Subcutaneous abdominal adipose tissue (tissue), 5 donors: ENCODE measurements around the gene LAMA2.

Experiments used
- H3K27ac ChIP-seq: one replicate; pipeline ENCODE4 v1.7.0; 2013; ENCODE audit warnings: low read depth, mild to moderate bottlenecking, inconsistent platforms, low read length, moderate library complexity
- H3K27me3 ChIP-seq, 5 donors: one replicate each; pipeline ENCODE4 v1.7.0; 2013; ENCODE audit warnings: low read length in 5 of 5, inconsistent platforms in 1 of 5; ENCODE audit not compliant: control insufficient read depth in 5 of 5, insufficient read depth in 4 of 5
- H3K36me3 ChIP-seq, 5 donors: one replicate each; pipeline ENCODE4 v1.7.0; 2013; ENCODE audit warnings: low read length in 5 of 5; ENCODE audit not compliant: control insufficient read depth in 5 of 5, insufficient read depth in 5 of 5
- H3K4me1 ChIP-seq, 5 donors: one replicate each; pipeline ENCODE4 v1.7.0; 2013; ENCODE audit warnings: low read length in 5 of 5, mild to moderate bottlenecking in 3 of 5, moderate library complexity in 1 of 5; ENCODE audit not compliant: control insufficient read depth in 5 of 5, insufficient read depth in 5 of 5
- H3K4me3 ChIP-seq, 5 donors: one replicate each; pipeline ENCODE4 v1.7.0; 2013; ENCODE audit warnings: low read length in 5 of 5, low read depth in 1 of 5
- H3K9ac ChIP-seq, 5 donors: one replicate each; pipeline ENCODE4 v1.7.0; 2013; ENCODE audit warnings: low read length in 5 of 5, mild to moderate bottlenecking in 4 of 5, moderate library complexity in 3 of 5
- H3K9me3 ChIP-seq, 5 donors: one replicate each; pipeline ENCODE4 v1.7.0; 2013; ENCODE audit warnings: low read length in 5 of 5; ENCODE audit not compliant: control insufficient read depth in 5 of 5
- donor health status: healthy.
- donor health status: healthy.
- donor health status: healthy.
- donor health status: healthy.
- donor health status: healthy.

The LAMA2 gene

GRCh38 chr6:129270450-129270849, 387.5 kb downstream of the LAMA2 start:
- Histone ChIP-seq H3K4me3 (no peak overlapping the region), H3K27ac (no peak overlapping the region), H3K36me3 (peaks cover 0 to 3% (median 0%) of the 10 kb centered on the region in 5 donors), H3K4me1 (no peaks in the 10 kb centered on the region), H3K27me3 (no peaks in the 10 kb centered on the region), H3K9me3 (no peaks in the 10 kb centered on the region), H3K9ac (no peak overlapping the region)

DNA sequence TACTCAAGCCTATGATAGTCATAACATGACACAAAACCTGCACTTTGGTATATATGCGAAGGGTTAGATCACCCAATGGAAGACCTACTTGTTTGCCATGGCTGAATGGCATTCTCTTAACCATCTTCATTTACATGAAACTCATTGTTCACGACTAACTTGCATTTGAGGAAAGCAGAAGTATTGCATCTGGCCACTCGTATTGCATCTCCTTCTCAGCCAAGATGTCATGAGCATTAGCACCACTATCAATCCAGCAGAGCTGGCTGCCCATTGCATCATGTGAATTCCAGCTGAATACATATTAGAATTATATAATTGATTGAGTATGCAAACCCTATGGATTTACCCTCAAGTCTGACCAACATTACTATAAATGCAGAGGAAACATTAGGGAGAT, 390.2 kb downstream of the LAMA2 start:
- H3K9me3 ChIP-seq: no peaks in the 10 kb centered on the region
- H3K4me1 ChIP-seq: no peaks in the 10 kb centered on the region
- no peak overlapping the region for H3K4me3 ChIP-seq
- H3K36me3 ChIP-seq: peaks cover 0 to 3% (median 0%) of the 10 kb centered on the region in 5 donors
- H3K9ac ChIP-seq: no peak overlapping the region
- no peak overlapping the region for H3K27ac ChIP-seq
- H3K27me3 ChIP-seq: no peaks in the 10 kb centered on the region

DNA sequence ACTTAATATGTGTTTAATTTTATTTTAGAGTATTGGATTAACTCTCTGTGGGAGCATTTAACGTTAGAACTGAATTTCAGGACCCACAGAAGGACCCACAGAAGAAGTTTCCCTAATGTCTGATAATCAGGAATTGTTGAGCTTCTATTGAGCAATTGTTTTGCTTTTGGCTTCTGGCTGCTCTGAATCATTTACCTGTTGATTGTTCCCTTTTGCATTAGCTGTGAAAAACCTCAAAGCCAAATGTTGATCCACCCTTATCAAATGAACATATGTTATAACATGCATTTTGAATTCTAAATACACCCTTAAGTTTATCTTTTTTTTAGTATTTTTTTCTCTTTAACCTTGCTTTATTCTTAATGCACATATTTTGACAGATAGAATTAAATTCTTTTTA, 393.5 kb downstream of the LAMA2 start:
- Histone ChIP-seq H3K27me3 (no peaks in the 10 kb centered on the region), H3K9ac (no peak overlapping the region), H3K9me3 (no peaks in the 10 kb centered on the region), H3K27ac (no peak overlapping the region), H3K36me3 (no peaks in the 10 kb centered on the region), H3K4me3 (no peak overlapping the region), H3K4me1 (peaks cover 0 to 3% (median 0%) of the 10 kb centered on the region in 5 donors)

DNA sequence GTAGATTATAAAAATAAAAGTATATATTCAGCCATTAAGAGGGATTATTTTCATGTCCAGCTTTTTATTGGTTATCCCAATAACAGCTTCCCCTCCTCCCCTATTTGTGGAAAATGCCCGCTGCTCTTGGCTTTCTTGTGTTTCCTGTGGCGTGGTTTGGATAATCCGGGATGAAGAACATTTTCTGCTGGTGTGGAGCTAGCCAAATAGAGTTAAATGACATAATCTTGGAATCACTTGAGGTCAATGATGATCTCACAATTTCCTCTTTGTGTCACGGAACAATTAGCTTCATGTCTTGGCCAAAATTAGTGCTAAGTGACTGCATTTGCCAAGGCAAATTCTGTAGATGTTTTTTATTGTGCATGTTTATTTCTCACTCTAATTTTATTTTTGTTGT, 394.0 kb downstream of the LAMA2 start:
- no peak overlapping the region for H3K4me3 ChIP-seq
- no peaks in the 10 kb centered on the region for H3K36me3 ChIP-seq
- H3K27me3 ChIP-seq: no peaks in the 10 kb centered on the region
- no peaks in the 10 kb centered on the region for H3K9me3 ChIP-seq
- no peak overlapping the region for H3K27ac ChIP-seq
- H3K4me1 ChIP-seq: peaks cover 0 to 3% (median 0%) of the 10 kb centered on the region in 5 donors
- no peak overlapping the region for H3K9ac ChIP-seq

GRCh38 chr6:129279343-129280292, 396.7 kb downstream of the LAMA2 start:
- Histone ChIP-seq H3K9me3 (no peaks in the 10 kb centered on the region), H3K4me1 (peaks cover 0 to 3% (median 0%) of the 10 kb centered on the region in 5 donors)

GRCh38 chr6:129280293-129280644, 397.3 kb downstream of the LAMA2 start:
- Histone ChIP-seq H3K27me3 (no peaks in the 10 kb centered on the region), H3K4me3 (no peak overlapping the region), H3K9me3 (no peaks in the 10 kb centered on the region), H3K4me1 (peaks cover 0 to 3% (median 0%) of the 10 kb centered on the region in 5 donors), H3K9ac (no peak overlapping the region), H3K36me3 (no peaks in the 10 kb centered on the region), H3K27ac (no peak overlapping the region)

More at GRCh38 chr6:129279343-129280292, 396.7 kb downstream of the LAMA2 start:
- H3K27me3 ChIP-seq: no peaks in the 10 kb centered on the region
- H3K36me3 ChIP-seq: no peaks in the 10 kb centered on the region
- no peak overlapping the region for H3K4me3 ChIP-seq
- no peak overlapping the region for H3K9ac ChIP-seq
- H3K27ac ChIP-seq: no peak overlapping the region

- Histone ChIP-seq H3K4me3 (no peak overlapping the region), H3K27ac (no peak overlapping the region), H3K9me3 (no peaks in the 10 kb centered on the region), H3K9ac (no peak overlapping the region), H3K36me3 (no peaks in the 10 kb centered on the region), H3K27me3 (no peaks in the 10 kb centered on the region), H3K4me1 (peaks cover 0 to 3% (median 0%) of the 10 kb centered on the region in 5 donors)
Observed at GRCh38 chr6:129280749-129281148, 397.8 kb downstream of the LAMA2 start.

- Histone ChIP-seq H3K36me3 (no peaks in the 10 kb centered on the region), H3K27ac (no peak overlapping the region), H3K4me1 (peaks cover 0 to 3% (median 0%) of the 10 kb centered on the region in 5 donors), H3K9me3 (no peaks in the 10 kb centered on the region), H3K27me3 (no peaks in the 10 kb centered on the region), H3K9ac (no peak overlapping the region), H3K4me3 (no peak overlapping the region)
Observed at GRCh38 chr6:129281168-129281796, 398.3 kb downstream of the LAMA2 start.

DNA sequence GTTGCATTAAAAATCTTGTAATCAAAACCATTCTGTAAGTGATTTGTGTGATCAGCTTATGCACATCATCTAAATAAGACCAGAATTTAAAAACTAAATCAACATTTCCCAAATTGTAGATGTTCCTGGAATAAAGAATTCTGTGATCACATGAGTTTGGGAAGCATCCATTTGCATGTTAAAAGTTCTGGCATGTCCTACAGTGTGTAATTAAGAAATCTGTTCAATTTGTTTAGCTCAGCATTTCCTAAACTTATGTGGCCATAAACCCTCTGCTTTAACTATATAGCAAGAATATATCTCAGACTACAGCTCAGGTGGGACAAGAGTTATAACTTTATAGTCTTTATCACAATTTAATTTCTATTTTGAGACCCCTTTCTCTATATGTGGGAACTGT, 399.1 kb downstream of the LAMA2 start:
- Histone ChIP-seq H3K27me3 (no peaks in the 10 kb centered on the region), H3K9ac (no peak overlapping the region), H3K36me3 (no peaks in the 10 kb centered on the region), H3K4me1 (peaks cover 0 to 3% (median 0%) of the 10 kb centered on the region in 5 donors), H3K9me3 (no peaks in the 10 kb centered on the region), H3K4me3 (no peak overlapping the region), H3K27ac (no peak overlapping the region)

GRCh38 chr6:129284225-129284624, 401.3 kb downstream of the LAMA2 start:
- Histone ChIP-seq H3K4me3 (no peak overlapping the region), H3K4me1 (peaks cover 0 to 3% (median 0%) of the 10 kb centered on the region in 5 donors), H3K27me3 (no peaks in the 10 kb centered on the region), H3K9me3 (no peaks in the 10 kb centered on the region), H3K36me3 (peaks cover 0 to 6% (median 0%) of the 10 kb centered on the region in 5 donors), H3K27ac (no peak overlapping the region), H3K9ac (no peak overlapping the region)
